Measurements from ENCODE around the gene PCBP3.

PCBP3 gene

GRCh38 chr21:45853703-45854342 lies 210.3 kb downstream of the PCBP3 start:
- TF ChIP-seq CTCF (IDR thresholded peaks at IDR 0.05; ENCODE audit: low read depth, low read length), result no peak
- DNase-seq (ENCODE audit: low read depth in 2 of 2), result no peak
- no peak overlapping the region for H3K4me3 ChIP-seq (replicated peaks in 1 of 2; ENCODE audit: low read depth in 2 of 2, low read length in 2 of 2)

GRCh38 chr21:45854690-45855247 lies 211.2 kb downstream of the PCBP3 start:
- no peak overlapping the region for H3K4me3 ChIP-seq (replicated peaks in 1 of 2; ENCODE audit: low read depth in 2 of 2, low read length in 2 of 2)
- no peak for DNase-seq (ENCODE audit: low read depth in 2 of 2)
- TF ChIP-seq CTCF (IDR thresholded peaks at IDR 0.05; ENCODE audit: low read depth, low read length), result no peak

- DNase-seq (ENCODE audit: low read depth in 2 of 2), result no peak
- TF ChIP-seq CTCF (IDR thresholded peaks at IDR 0.05; ENCODE audit: low read depth, low read length), result no peak
- no peak overlapping the region for H3K4me3 ChIP-seq (replicated peaks in 1 of 2; ENCODE audit: low read depth in 2 of 2, low read length in 2 of 2)
Measured at GRCh38 chr21:45855248-45855811, 211.8 kb downstream of the PCBP3 start.

- DNase-seq (ENCODE audit: low read depth in 2 of 2), result no peak
- no peak overlapping the region for H3K4me3 ChIP-seq (replicated peaks in 1 of 2; ENCODE audit: low read depth in 2 of 2, low read length in 2 of 2)
- TF ChIP-seq CTCF (IDR thresholded peaks at IDR 0.05; ENCODE audit: low read depth, low read length), result no peak
Measured at GRCh38 chr21:45856442-45856841, 212.9 kb downstream of the PCBP3 start.

- no peak overlapping the region for H3K4me3 ChIP-seq (replicated peaks in 1 of 2; ENCODE audit: low read depth in 2 of 2, low read length in 2 of 2)
- DNase-seq (ENCODE audit: low read depth in 2 of 2), result no peak
- no peak for TF ChIP-seq CTCF (IDR thresholded peaks at IDR 0.05; ENCODE audit: low read depth, low read length)
Measured at GRCh38 chr21:45856906-45857305, 213.4 kb downstream of the PCBP3 start.

GRCh38 chr21:45857761-45858160 lies 214.2 kb downstream of the PCBP3 start:
- no peak for DNase-seq (ENCODE audit: low read depth in 2 of 2)
- no peak for TF ChIP-seq CTCF (IDR thresholded peaks at IDR 0.05; ENCODE audit: low read depth, low read length)

More at GRCh38 chr21:45857761-45858160, 214.2 kb downstream of the PCBP3 start:
- no peak overlapping the region for H3K4me3 ChIP-seq (replicated peaks in 1 of 2; ENCODE audit: low read depth in 2 of 2, low read length in 2 of 2)

Data from cardiac fibroblast (primary cell).